ENCODE data around the gene BABAM2. TPM values are rescaled to one million over a fixed set of nuclear protein-coding genes. Genes with fewer than 3 reads are reported as not detected.

The BABAM2 gene
- polyA plus RNA-seq, 1 experiment = 32.6 TPM

DNA sequence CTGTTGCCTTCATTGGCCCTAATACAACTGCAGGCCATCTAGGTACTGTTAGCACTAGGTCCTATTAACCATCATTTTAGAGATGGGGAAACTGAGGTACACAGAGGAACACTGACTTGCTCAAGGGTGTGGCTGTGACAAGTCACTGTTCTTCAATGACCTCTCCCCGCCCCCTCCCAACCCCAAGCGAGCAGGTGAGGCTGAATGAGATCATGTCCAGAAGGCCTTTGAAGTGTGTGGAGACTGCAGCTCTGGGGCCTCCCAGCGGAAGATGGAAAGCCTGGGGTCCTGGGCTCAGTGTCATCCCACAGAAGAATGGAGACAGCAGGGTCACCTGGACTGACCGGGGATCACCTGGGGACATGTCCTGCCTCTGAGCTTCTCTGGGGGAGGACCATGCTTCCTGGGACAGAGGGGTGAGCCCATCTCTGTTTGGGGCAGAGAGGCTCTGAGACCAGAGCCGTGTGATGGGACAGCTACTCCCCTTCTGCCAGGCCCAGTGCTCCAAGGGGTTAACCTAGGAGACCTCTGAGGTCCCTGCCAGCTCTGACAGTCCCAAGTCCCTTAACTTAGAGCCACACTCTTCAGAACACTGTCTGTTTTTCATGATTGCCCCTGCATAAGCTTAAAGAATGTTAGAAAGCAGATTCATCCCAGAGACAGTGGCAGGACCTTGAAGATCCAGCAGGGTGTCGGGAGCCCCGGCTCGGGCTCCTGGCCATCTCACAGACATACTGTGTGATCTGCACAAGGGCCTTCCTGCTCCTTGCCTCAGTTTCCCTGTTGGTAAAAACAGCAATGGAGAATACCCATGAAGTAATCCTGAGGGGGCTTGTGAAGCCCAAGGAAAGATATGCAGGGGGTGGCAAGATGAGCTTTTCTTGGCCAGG is 485.5 kb downstream of the BABAM2 start:
- H3K36me3 ChIP-seq (ENCODE audit: control insufficient read depth, insufficient read depth, low read length) = no peaks in the 10 kb centered on the region
- ChIA-PET CTCF (interaction anchor here (1.1 kb wide), 1 partner anchor 16 kb away, joined by 4 read pairs; no protein-coding TSS in a partner anchor), POLR2A (no interaction called here)
- DNase-seq (ENCODE audit: low read depth) = no peak
- H3K27me3 ChIP-seq (ENCODE audit: control insufficient read depth, insufficient read depth, low read length) = no peaks in the 10 kb centered on the region; the same call in 1 of the 2 replicates
- H3K4me3 ChIP-seq (ENCODE audit: low read depth, low read length) = no peak overlapping the region
- TF ChIP-seq, protein P1, sequence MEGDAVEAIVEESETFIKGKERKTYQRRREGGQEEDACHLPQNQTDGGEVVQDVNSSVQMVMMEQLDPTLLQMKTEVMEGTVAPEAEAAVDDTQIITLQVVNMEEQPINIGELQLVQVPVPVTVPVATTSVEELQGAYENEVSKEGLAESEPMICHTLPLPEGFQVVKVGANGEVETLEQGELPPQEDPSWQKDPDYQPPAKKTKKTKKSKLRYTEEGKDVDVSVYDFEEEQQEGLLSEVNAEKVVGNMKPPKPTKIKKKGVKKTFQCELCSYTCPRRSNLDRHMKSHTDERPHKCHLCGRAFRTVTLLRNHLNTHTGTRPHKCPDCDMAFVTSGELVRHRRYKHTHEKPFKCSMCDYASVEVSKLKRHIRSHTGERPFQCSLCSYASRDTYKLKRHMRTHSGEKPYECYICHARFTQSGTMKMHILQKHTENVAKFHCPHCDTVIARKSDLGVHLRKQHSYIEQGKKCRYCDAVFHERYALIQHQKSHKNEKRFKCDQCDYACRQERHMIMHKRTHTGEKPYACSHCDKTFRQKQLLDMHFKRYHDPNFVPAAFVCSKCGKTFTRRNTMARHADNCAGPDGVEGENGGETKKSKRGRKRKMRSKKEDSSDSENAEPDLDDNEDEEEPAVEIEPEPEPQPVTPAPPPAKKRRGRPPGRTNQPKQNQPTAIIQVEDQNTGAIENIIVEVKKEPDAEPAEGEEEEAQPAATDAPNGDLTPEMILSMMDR (IDR thresholded peaks at IDR 0.05; ENCODE audit: insufficient read depth, low read depth, low read length) = no peak

DNA sequence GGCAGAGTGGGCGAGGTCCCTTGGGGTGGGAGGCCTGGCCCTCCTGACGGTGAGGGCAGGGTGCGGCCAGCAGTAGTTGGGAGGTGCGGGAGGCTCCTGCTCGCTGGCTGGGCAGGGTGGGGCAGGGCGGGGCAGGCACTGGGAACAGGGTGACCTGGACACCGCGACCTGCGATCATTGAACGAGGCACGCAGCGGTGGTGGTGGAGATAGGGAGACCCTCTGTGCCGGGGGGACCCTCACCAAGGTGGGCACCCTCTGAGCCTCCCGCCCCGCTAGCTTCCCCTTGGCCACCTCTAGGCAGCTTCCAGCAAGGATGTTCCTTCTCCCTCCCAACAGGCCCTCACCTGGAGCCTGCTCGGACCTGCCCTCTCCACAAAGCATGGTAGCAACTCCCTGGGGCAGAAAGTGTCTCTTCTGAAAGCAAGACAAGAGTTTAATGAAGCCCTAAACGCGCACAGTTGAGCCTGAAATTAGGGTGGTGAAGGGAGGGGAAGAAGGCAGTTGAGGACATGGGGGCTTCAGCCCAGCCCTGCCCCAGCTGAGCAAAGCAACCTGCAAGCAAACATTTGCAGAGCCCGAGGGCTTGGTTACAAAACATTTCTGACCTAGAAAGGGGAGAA is 486.8 kb downstream of the BABAM2 start:
- CTCF ChIA-PET = no interaction called here

DNA sequence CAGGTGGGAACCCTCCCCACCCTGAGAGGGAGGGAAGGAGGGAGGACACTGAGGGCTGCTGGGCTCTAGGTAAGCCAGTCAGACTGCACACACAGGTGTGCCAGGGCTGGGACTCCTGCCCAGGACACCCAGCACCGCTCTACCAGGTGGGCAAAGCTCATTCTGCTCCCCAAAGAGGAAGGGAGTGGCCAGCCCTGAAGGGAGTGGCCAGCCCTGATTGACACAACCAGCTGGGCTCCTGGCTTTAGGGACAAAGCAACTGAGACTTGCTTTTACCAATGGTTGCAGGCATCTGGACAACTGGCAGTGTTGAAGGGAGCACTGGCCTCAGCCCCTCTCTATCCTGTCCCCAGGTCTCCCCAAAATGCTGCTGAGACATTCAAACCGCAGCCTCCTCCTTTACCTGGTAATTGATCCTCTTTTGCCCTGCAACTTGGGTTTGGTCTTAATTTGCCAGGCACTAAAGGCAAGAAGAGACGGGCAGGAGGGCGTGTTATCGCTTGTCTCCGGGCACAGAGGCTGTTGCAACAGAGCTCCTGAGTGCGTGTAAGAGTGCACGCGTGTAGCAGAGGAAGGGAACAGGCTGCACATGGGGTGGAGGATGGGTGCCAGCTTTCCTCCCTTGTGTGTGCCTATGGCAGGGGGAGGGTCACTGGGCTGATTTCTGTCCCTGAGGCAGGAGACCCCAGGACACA is 487.6 kb downstream of the BABAM2 start:
- no peak for DNase-seq (ENCODE audit: low read depth)
- no peaks in the 10 kb centered on the region; the same call in 1 of the 2 replicates for H3K27me3 ChIP-seq (ENCODE audit: control insufficient read depth, insufficient read depth, low read length)
- H3K36me3 ChIP-seq (ENCODE audit: control insufficient read depth, insufficient read depth, low read length) = no peaks in the 10 kb centered on the region
- CTCF ChIA-PET = interaction anchor here (0.7 to 1.4 kb wide), 2 partner anchors 9 to 12 kb away, joined by 3 to 4 read pairs; no protein-coding TSS in a partner anchor
- no peak overlapping the region for H3K4me3 ChIP-seq (ENCODE audit: low read depth, low read length)
- TF ChIP-seq, protein P1 (IDR thresholded peaks at IDR 0.05; ENCODE audit: insufficient read depth, low read depth, low read length) = no peak
- POLR2A ChIA-PET = no interaction called here

More for the DNA sequence above, 486.8 kb downstream of the BABAM2 start:
- H3K36me3 ChIP-seq (ENCODE audit: control insufficient read depth, insufficient read depth, low read length) = no peaks in the 10 kb centered on the region
- H3K27me3 ChIP-seq (ENCODE audit: control insufficient read depth, insufficient read depth, low read length) = no peaks in the 10 kb centered on the region; the same call in 1 of the 2 replicates
- POLR2A ChIA-PET = no interaction called here
- H3K4me3 ChIP-seq (ENCODE audit: low read depth, low read length) = no peak overlapping the region
- TF ChIP-seq, protein P1 (IDR thresholded peaks at IDR 0.05; ENCODE audit: insufficient read depth, low read depth, low read length) = no peak
- no peak for DNase-seq (ENCODE audit: low read depth)

DNA sequence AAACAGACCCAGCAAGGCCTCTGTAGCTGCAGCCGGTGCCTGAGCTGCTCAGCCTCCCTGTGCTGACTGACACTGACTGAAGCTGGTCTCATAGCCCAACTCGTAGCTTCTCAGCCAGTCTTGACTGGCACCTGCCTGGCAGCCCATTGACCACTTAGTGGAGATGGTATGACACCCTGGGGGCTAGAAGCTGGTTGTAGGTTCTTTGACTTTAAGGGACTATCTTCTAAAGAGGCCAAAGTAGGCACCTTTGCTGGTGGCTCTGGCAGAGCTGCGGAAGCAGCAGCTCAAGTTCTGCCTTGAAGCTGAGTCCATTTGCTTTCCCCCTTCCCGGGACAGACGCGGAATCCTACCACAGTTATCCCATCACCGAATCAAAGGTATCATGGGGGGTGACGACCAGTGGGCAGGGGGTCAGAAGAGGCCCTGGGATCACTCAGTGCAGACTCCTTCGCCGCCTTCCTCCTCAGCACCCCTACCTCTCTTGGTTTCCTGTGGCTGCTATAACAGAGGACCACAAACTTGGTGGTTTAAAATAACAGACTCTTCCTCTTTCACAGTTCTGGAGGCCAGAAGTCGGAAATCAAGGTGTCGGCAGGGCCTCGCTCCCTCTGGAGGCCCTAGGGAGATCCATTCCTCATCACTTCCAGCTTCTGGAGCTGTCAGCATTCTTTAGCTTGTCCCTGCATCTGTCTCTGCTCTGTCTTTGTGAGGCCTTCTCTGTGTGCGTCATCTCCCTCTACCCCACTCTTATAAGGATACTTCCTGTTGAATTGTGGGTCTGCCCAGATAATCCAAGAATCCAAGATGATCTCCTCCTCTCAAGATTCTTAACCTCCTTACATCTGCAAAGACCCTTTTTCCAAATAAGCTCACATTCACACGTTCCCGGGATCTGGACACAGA is 488.4 kb downstream of the BABAM2 start:
- POLR2A ChIA-PET = no interaction called here
- TF ChIP-seq, protein P1 (IDR thresholded peaks at IDR 0.05; ENCODE audit: insufficient read depth, low read depth, low read length) = no peak
- H3K4me3 ChIP-seq (ENCODE audit: low read depth, low read length) = no peak overlapping the region
- no peaks in the 10 kb centered on the region for H3K36me3 ChIP-seq (ENCODE audit: control insufficient read depth, insufficient read depth, low read length)
- H3K27me3 ChIP-seq (ENCODE audit: control insufficient read depth, insufficient read depth, low read length) = no peaks in the 10 kb centered on the region
- DNase-seq (ENCODE audit: low read depth) = no peak
- CTCF ChIA-PET = interaction anchor here (0.7 to 1.4 kb wide), 2 partner anchors 9 to 13 kb away, joined by 3 to 4 read pairs; no protein-coding TSS in a partner anchor

Data from BJ (cell line).